Head of caudate nucleus (tissue), 42 donors: ENCODE data around the gene CCDC7.
"Not testable (repeated sequence)": the region's sequence is repeated elsewhere in the genome, so short reads cannot be mapped to it uniquely, and the experiment has no call there.

ENCODE experiments used
- DNase-seq, 42 donors: peaks; one replicate each; pipeline versions ENCODE4 v3.0.0 to v3.0.0-alpha.2; 2020 to 2021; ENCODE audit warnings: mixed read lengths in 7 of 42
- intact Hi-C: fragments of 100-400 bp; cut with DNase I; formaldehyde crosslinking; loops from one replicate; pipeline ENCODE4 v1.15.0; 2022

Gene CCDC7

DNA sequence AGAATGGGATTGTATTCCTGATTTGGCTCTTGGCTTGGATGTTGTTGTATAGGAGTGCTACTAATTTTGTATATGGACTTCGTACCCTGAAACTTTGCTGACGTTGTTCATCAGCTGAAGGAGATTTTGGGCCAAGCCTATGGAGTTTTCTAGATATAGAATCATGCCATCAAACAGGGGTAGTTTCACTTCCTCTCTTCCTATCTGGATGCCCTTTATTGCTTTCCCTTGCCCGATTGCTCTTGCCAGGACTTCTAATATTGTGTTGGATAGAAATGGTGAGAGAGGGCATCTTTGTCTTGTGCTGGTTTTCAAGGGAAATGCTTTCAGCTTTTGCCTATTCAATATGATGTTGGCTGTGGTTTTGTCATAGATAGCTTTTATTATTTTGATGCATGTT is 92.3 kb downstream of the CCDC7 start:
- intact Hi-C loops = no loop called here
- no peak for DNase-seq

DNA sequence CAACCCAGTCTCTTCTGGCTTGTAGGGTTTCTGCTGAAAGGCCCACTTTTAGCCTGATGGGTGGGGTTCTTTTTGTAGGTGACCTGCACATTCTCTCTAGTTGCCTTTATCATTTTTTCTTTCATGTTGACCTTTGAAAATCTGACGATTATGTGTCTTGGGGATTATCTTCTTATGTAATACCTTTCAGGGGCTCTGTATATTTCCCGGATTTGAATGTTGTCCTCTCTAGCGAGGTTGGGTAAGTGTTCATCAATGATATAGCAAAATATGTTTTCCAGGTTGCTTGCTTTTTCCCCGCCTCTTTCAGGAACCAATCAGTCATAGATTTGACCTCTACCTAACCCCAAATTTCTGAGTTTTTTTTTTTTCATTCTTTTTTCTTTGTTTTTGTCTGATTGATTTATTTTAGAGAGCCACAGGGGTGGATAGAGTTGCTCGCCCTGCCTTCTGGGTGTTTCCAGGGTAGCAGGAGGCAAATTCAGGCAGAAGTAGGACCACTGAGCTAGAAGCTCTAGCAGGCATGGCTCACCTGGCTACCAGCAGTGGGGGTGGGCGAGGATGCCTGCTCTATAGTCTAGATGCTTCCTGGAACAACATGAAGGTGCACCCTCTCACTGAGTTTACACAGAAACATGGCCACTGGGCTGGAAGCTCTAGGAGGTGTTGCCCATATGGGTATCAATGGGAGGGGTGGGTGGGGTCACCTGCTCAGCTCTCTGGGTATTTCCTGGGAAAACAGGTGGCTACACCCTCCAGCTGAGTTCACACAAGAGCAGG is 94.9 kb downstream of the CCDC7 start:
- no peak for DNase-seq
- intact Hi-C loops = no loop called here

GRCh38 chr10:32548208-32548607 is 102.3 kb downstream of the CCDC7 start:
- intact Hi-C loops = no loop called here
- DNase-seq = no peak

DNA sequence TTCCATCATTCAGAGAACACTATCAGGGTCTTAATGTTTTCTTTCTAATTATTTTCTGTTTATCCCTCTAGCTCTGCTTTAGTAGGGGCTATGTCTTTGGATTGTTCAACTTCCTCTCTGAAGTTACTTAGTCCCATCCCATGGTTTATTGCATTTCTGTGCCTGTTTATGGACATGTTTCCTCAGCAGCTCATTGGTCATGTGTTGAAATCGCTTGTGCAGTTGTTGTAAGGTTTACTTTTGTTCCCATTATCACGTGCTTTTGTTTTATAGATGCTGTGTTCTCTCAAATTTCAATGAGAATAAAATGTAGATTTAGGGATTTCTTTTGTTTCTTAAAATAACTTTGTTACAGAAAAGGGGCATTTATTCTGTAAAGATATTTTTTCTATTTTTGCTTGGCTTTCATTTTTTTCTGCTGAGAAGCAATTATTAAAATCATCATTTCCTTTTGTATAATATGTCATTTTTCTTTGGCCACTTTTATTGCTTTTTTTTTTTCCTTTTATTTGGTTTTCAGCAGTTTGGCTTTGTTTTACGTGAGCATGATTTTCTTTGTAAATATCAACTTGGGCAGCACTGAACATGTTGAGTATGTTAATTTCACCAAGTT is 110.9 kb downstream of the CCDC7 start:
- no peak for DNase-seq
- intact Hi-C loops = no loop called here

DNA sequence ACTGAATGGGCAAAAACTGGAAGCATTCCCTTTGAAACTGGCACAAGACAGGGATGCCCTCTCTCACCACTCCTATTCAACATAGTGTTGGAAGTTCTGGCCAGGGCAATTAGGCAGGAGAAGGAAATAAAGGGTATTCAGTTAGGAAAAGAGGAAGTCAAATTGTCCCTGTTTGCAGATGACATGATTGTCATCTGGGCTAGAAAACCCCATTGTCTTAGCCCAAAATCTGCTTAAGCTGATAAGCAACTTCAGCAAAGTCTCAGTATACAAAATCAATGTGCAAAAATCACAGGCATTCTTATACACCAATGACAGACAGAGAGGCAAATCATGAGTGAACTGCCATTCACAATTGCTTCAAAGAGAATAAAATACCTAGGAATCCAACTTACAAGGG is 116.8 kb downstream of the CCDC7 start:
- DNase-seq, intact Hi-C loops: not testable (repeated sequence)

- intact Hi-C loops = no loop called here
- DNase-seq = no peak
These were observed 131.5 kb downstream of the CCDC7 start for GRCh38 chr10:32577448-32577847.

DNA sequence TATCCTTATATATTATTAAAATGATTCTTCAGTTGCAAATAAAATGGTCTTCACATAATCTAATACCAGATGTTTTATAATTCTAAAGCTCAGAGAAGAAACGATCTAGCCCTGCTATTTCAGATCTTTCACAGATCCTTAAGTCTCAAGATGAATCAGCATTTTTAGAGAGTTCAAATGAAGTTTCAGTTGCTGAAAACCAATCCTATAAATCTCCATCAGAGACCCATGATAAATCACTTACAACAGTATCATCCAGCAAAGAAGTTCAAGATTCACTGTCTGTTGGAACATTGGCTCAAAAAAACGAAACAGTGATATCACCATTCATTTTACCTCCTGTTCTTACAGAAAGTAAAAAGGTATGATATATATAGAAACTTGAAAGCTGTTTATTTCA is 137.0 kb downstream of the CCDC7 start:
- DNase-seq = no peak
- intact Hi-C loops = no loop called here

DNA sequence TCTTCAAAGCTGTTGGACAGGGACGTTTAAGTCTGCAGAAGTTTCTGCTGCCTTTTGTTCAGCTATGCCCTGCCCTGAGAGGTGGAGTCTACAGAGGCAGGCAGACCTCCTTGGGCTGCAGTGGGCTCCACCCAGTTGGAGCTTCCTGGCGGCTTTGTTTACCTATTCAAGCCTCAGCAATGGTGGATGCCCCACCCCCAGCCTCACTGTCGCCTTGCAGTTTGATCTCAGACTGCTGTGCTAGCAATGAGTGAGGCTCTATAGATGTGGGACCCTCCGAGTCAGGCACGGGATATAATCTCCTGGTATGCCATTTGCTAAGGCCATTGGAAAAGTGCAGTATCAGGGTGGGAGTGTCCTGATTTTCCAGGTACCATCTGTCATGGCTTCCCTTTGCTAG is 152.1 kb downstream of the CCDC7 start:
- DNase-seq, intact Hi-C loops: not testable (repeated sequence)

DNA sequence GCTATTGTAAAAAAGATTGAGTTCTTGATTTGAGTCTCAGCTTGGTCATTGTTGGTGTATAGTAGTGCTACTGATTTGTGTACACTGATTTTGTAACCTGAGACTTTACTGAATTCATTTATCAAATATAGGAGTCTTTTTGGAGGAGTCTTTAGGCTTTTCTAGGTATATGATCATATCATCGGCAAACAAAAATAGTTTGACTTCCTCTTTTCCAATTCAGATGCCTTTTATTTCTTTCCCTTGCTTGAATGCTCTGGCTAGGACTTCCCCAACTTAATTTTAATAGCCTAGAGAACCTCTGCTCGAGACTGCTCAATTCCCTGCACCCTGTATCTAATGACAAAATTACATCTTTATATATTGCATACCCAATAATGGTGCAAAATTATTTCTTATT is 154.4 kb downstream of the CCDC7 start:
- intact Hi-C loops = no loop called here
- DNase-seq = no peak

- DNase-seq, intact Hi-C loops: not testable (repeated sequence)
These were observed 155.6 kb downstream of the CCDC7 start for GRCh38 chr10:32601562-32601961.

DNA sequence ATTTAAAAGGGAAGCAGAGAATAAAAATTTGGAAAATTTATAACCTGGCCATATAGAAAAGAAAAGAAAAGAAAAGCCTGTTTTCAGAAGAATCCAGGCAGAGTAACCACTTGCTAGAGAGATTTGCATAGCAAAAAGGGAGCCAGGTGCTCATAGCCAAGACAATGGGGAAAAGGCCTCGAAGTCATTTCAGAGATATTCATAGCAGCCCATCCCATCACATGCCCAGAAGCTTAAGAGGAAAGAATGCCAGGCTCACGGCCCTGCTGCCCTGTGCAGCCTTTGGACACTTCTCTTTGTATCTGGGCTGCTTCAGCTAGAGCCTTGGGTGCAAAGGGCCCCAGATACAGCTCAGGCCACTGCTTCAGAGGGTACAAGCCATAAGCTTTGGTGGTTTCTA is 159.8 kb downstream of the CCDC7 start:
- DNase-seq = no peak

DNA sequence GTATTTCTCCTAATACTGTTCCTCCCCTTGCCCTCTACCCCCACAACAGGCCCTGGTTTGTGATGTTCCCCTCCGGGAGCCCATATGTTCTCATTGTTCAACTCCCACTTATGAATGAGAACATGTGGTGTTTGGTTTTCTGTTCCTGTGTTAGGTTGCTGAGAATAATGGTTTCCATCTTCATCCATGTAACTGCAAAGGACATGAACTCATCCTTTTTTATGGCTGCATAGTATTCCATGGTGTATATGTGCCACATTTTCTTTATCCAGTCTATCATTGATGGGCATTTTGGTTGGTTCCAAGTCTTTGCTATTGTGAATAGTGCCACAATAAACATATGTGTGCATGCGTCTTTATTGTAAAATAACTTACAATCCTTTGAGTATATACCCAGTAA is 164.6 kb downstream of the CCDC7 start:
- DNase-seq, intact Hi-C loops: not testable (repeated sequence)

More for the DNA sequence above, 159.8 kb downstream of the CCDC7 start:
- intact Hi-C loops = no loop called here

DNA sequence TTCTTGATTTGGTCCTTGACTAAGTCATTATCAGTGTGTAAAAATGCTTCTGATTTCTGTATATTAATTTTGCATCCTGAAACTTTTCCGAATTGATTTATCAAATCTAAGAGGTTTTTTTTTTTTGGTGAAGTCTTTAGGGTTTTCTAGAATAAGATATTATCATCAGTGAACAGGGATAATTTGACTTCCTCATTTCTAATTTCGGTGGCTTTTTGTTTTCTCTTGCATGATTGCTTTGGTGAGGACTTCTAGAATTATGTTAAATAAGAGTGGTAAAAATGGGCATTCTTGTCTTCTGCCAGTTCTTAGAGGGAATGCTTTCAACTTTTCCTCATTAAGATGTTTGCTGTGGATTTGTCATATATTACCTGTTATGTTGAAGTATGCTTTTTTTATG is 170.5 kb downstream of the CCDC7 start:
- no peak for DNase-seq
- intact Hi-C loops = no loop called here

GRCh38 chr10:32618482-32618881 is 172.5 kb downstream of the CCDC7 start:
- DNase-seq = no peak

DNA sequence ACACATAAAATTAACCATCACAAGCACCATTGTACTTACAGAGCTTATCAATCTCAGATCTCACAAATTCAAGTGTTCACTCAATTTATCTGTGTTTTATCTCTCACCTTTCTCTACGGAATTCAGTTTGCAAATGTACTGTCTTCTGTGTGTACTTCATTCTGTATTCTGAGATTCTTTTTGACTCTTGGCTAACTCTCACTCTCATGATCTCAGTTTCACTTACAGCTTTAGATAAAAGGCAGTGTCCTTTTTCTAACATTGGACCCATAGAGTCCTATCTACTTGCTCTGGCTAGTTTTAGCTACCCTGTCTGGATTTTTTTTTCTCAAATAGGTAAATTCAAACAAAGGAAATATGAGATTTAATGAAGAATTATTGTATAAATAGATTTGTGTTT is 176.0 kb downstream of the CCDC7 start:
- intact Hi-C loops = no loop called here
- DNase-seq = no peak

More at GRCh38 chr10:32618482-32618881, 172.5 kb downstream of the CCDC7 start:
- intact Hi-C loops = no loop called here

DNA sequence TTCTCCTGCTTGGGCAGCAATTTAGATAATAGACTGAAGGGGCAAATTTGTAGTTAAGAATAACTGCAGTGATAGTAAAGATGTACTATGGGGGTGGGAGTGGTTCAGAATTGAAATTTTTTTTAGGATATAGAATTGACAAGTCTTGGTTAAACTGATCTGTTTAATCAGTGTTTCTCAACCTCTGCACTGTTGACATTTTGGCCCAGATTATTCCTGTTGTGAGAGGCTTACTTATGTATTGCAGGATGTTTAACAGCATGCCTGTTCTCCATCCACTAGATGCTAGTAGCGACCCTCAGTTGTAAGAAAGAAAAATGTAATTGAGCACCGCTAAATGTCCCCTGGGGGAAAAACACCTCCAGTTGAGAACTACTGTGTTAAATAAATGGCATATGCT is 176.5 kb downstream of the CCDC7 start:
- intact Hi-C loops = no loop called here
- no peak for DNase-seq

DNA sequence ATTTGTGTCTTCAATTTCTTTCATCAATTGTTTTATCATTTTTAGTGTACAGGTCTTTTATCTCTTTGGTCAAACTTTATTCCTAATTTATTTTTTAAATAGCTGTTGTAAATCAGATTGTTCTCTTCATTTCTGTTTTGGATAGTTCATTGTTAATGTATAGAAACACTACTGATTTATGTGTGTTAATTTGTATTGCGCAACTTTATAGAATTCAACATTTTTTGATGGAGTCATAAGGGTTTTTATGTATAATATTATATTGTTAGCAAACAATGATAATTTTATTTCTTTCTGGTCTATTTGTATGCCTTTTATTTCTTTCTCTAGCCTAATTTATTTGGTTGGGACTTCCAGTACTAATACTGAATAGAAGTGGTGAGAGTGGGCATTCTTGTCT is 181.2 kb downstream of the CCDC7 start:
- no peak for DNase-seq
- intact Hi-C loops = no loop called here

- DNase-seq = no peak
- intact Hi-C loops = no loop called here
These were observed 184.0 kb downstream of the CCDC7 start for GRCh38 chr10:32629910-32630309.

GRCh38 chr10:32646535-32646934 is 200.6 kb downstream of the CCDC7 start:
- no peak for DNase-seq
- intact Hi-C loops = no loop called here

DNA sequence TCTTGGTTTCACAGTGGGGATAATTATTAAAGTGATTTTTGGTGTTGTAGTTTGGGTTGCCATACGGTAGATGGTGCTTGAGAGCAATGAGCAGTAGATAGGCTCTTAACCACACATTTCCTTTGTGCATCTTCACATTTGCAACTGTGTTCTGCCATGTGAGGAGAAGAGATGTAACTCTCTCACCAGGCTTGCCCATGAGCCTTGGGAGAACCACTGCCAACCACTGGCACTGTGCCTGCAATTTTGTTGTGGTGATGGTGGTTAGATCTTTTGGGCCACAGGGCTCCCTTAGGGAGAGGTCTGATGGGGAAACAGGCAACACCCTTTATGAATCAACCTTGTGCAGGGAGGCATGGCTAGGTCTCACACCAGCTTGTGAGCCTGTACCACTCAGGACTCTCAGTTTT is 204.3 kb downstream of the CCDC7 start:
- DNase-seq = no peak
- intact Hi-C loops = no loop called here

GRCh38 chr10:32657430-32657829 is 211.5 kb downstream of the CCDC7 start:
- intact Hi-C loops, DNase-seq: not testable (repeated sequence)
